SW 1271 (cell line): ENCODE data around the gene PDRG1.
"Not testable (repeated sequence)": the region's sequence is repeated elsewhere in the genome, so short reads cannot be mapped to it uniquely, and the experiment has no call there.

ENCODE experiments used
- DNase-seq, 2 experiments: peaks; one replicate each; lab custom pipeline; 2025; lab: John Stamatoyannopoulos, UW

Gene PDRG1

GRCh38 chr20:31926493-31926892, 25.4 kb downstream of the PDRG1 start:
- no peak for DNase-seq

DNA sequence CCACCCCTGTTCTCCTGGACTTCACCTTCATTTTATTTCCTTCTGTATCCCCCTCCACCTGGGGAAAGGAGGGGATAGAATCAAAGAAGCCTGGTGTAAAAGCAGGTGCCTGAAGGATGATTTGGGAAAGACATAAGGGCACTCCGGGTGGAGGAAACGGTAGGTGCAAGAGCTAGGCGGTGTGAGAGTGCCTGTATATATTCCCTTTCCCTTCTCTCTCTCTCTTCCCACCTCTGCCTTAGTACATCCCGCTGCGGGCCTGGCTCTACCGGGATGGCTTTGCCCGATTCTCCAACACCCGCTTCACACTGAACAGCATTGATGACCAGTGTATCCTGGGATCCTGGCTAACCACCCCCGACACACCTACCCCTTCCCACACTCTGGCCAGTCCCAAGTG, 26.2 kb downstream of the PDRG1 start:
- no peak for DNase-seq

DNA sequence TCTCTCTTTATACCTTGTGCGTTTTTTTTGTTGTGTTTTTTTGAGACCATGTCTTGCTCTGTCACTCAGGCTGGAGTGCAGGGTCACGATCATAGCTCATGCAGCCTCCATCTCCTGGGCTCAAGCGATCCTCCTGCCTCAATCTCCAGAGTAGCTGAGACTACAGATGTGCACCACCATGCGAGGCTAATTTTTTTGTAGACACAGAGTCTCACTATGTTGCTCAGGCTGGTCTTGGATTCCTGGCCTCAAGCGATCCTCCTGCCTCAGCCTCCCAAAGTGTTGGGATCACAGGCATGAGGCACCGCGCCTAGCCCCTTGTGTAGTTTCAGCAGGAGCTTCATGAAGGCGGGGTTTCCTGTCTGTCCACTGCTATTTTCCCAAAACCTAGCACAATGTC, 27.3 kb downstream of the PDRG1 start:
- DNase-seq: no peak

- no peak for DNase-seq
Observed at GRCh38 chr20:31923388-31924331, 28.2 kb downstream of the PDRG1 start.

- no peak for DNase-seq
Observed at GRCh38 chr20:31922588-31922987, 29.3 kb downstream of the PDRG1 start.

DNA sequence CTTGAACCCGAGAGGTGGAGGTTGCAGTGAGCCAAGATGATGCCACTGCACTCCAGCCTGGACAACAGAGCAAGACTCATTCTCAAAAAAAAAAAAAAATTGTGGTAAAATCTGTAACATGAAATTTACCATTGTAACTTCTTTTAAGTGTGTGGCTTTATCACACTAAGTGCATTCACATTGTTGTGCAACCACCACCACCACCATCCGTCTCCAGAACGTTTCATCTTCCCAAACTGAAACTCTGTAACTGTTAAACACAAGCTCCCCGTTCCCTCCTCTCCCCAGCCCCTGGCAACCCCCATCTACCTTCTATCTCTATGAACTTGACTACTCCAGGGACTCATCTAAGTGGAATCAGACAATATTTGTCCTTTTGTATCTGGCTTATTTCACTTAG, 29.7 kb downstream of the PDRG1 start:
- no peak for DNase-seq

GRCh38 chr20:31921480-31921879, 30.4 kb downstream of the PDRG1 start:
- not testable (repeated sequence) for DNase-seq

GRCh38 chr20:31920275-31920855, 31.5 kb downstream of the PDRG1 start:
- DNase-seq: no peak

DNA sequence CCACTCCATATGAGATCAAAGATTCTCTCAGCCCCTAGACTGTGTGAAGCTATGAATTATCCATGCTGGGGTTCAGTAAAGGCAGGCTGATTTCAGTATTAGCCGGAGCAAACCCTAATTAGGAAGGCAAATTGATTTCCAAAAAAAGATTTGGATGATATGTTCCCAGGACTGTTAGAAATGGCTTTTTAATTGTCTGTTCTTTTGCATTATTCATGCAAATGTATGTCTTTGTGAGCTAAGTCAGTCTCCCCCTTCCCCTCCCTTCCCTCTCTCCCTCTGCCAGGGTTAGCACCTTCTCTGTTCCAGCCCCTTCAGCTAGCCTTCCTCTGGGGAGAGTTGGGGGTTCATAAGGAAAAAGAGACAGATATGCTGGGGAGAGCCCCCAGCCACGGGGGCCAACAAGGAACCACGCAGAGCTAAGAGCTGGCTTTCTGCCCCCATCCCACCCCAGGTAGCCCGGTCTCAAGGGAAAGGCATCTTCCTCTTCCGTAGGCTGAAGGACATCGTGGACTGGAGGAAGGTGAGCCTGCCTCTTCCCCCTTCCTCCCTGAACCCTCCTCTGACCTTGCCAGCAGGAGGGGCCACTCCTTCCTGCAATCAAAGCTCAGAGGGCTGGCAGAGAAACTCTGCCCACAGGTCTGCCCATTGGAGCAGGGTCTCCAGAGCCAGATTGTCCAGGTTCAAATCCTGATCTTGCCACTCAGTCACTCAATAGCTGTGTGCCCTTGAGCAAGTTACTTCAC, 32.3 kb downstream of the PDRG1 start:
- DNase-seq: no peak

- DNase-seq: no peak
Observed at GRCh38 chr20:31918466-31919105, 33.3 kb downstream of the PDRG1 start.

DNA sequence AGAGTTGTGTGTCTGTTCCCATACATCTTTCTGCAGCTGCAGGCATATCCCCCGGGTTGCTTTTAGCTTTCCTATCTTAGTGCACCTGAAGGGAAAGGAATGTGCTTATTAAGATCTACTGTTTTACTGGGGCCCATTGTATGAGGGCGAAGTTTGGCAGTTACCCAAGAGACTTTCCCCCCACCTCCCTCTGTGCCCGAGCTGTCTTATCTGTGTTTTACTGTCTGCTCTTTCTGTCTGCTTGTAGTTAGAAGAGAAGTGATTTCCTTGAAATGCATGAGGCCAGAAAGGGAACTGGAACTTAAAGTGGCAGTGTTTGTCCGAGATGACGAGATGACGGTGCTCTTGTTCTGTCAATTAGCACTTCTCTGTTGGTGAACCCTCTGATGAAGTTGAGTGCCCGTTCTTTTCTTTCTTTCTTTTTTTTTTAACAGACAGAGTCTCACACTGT, 33.9 kb downstream of the PDRG1 start:
- DNase-seq: not testable (repeated sequence)

DNA sequence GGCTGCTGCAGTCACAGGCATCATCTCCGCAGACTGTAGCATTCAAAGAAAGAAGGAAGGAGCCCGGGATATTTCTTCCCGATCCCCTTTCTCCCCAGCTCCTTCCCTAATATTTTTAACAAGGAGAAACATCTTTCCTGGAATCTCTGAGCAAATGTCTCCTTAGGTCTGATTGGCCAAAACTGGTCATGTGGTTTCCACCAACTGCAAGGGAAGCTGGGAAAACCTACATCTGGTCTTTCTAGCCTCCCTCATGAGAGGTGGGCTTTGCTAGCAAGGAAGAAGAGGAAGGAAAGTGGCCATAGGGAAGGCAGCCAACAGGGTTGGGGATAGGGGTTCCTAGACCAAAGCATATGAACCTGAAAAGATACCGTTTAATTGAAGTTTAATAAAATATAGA, 35.1 kb downstream of the PDRG1 start:
- no peak for DNase-seq

DNA sequence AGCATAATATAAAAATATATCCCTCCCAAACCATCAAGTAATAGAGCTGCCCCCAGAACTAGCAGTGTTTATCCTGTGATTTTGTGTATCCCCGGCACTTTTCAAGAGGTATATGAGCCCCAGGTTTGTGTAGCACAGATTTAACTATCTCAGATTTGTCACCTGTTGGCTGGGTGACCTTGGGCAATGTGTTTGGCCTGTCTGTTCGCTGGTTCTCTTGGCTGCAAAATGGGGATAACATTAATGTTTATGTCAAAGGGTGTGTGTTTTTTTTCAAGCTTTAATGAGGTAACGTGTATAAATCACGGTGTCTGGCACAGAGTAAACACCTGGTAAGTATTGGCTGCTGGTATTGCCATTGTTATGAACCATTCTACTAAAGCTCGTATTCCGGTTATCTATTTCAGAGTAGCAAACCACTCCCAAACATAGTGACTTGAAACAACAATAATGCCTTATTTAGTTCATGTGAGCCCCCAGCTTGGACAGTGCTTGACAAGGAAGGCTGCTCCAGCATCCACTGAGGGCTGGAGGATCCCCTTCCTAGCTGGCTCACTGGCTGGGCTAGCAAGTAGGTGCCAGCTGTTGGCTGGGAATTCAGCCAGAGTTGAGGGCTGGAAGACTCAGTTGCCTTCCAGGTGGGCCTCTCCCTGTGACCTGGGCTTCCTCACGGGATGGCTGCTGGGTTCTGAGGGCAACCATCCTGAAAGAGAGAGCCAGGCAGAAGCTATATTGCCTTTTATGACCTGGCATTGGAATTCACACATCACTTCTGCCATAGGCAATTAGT, 36.2 kb downstream of the PDRG1 start:
- no peak for DNase-seq

GRCh38 chr20:31914170-31914569, 37.7 kb downstream of the PDRG1 start:
- DNase-seq: no peak

DNA sequence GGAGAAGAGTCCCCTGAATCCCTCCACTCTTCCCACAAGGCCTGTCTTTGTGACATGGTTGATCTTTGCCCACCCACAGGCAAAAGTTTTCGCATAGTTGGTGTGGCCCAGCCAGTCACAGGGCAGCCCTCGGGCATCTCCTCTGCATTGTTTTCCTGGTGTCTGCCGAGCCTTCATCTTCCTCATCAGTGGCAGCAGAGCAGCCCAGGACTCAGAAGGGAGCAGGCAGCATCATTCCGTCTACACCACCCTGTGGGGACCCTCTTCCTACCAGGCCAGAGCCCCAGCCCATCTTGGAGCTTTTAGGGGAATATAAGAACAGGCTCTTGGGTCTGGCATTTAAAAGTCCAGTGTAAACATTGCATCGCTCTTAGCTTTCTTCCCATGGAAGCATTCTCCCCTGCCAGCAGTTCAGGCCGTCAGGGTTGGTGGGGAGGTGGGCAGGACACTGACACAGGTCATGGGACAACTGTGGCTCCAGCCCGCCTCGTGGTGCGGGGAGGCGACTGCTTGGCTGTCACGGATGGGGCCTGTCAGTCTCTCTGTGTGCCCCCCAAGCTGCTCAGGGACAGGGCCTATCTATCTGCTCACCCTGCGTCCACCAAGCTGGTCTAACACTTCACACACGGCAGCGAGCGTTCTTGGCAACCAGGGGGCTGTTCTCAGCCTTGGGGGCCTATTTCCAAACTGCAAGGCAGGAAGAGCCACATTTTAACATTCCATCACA, 38.3 kb downstream of the PDRG1 start:
- DNase-seq: no peak

DNA sequence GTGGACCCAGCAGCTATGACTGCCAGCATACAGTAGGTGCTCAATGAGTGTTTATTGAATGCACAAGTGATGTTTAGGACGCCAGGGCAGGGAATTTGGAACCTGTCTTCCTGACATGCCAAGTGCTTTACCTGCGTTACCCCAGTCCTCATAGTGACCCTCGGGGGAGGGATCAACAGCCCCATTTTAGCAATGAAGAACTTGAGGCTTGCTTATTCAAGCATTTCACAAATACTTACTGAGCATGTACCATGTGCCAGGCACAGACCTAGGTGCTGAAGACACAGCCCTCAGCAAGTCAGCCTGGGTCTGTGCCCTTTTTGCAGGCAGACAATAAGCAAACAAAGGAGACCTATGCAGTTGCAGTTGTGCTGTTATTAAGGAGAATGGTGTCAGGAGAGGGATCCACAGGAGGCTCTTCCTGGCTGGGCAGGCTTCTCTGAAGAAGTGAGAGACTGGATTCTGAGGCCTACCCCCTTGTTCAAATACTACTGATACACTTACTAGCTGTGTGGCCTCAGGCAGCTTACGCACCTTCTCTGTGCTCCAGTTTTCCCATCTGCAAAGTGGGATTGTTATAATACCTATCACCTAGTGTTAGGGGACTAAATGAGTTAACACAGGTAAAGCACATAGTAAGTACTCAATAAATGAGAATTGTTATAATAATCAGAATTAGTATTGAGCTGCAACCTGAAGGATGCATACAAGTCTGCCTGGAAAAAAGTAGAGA, 41.6 kb downstream of the PDRG1 start:
- no peak for DNase-seq

GRCh38 chr20:31909253-31910070, 42.4 kb downstream of the PDRG1 start:
- DNase-seq: no peak

- DNase-seq: no peak
Observed at GRCh38 chr20:31908424-31908823, 43.4 kb downstream of the PDRG1 start.

GRCh38 chr20:31908016-31908415, 43.8 kb downstream of the PDRG1 start:
- no peak for DNase-seq
